HL-60 (cell line): ENCODE results near the gene NOVA2.

Source experiments
- CTCF ChIP-seq: IDR thresholded peaks from one replicate; pipeline ENCODE4 v1.5.1; 2011; ENCODE audit warnings: low read length, control low read depth, inconsistent platforms; ENCODE audit not compliant: insufficient read depth
- GABPA ChIP-seq: IDR thresholded peaks from 2 replicates; pipeline ENCODE4 v1.6.1; 2012; ENCODE audit warnings: low read depth
- POLR2AphosphoS5 ChIP-seq: IDR thresholded peaks from 2 replicates; pipeline ENCODE4 v1.6.1; 2012; ENCODE audit warnings: low read depth
- REST ChIP-seq: IDR thresholded peaks from 2 replicates; pipeline ENCODE4 v1.6.1; 2012; ENCODE audit warnings: low read depth; ENCODE audit not compliant: insufficient replicate concordance
- SPI1 ChIP-seq: IDR thresholded peaks from 2 replicates; pipeline ENCODE4 v1.6.1; 2012; ENCODE audit warnings: low read depth, mild to moderate bottlenecking, borderline replicate concordance

- TF ChIP-seq CTCF (no peak), POLR2AphosphoS5 (no peak), REST (no peak), GABPA (no peak), SPI1 (no peak)
Observed at GRCh38 chr19:45899919-45900589, 73.6 kb downstream of the NOVA2 start.
